CD4-positive, alpha-beta memory T cell (primary cell): ENCODE data around the gene ZFYVE28. TPM values are rescaled to one million over a fixed set of nuclear protein-coding genes. Genes with fewer than 3 reads are reported as not detected.

Experiments
- CTCF ChIA-PET: fragments of 350-600 bp; sonication (Branson Sonifier 250); formaldehyde crosslinking; loops from one replicate; lab custom pipeline; 2021; ENCODE audit warnings: inconsistent platforms; ENCODE audit not compliant: partially characterized antibody; lab: Charles Lee
- POLR2A ChIA-PET: fragments of 350-600 bp; sonication (Branson Sonifier 250); formaldehyde crosslinking; loops from one replicate; lab custom pipeline; 2021; ENCODE audit not compliant: partially characterized antibody; lab: Charles Lee
- DNase-seq, 5 donors: peaks; one replicate each; pipeline versions ENCODE4 v3.0.0 to v3.0.0-alpha.2; 2020 to 2022; ENCODE audit warnings: mixed read lengths in 1 of 5
- H3K27ac ChIP-seq: one replicate; pipeline ENCODE4 v1.7.0; 2013; ENCODE audit warnings: low read depth, low read length
- H3K27me3 ChIP-seq: 2 replicates; pipeline ENCODE4 v1.7.0; 2013; ENCODE audit warnings: mild to moderate bottlenecking, low read length, moderate library complexity; ENCODE audit not compliant: insufficient read depth
- H3K36me3 ChIP-seq: 2 replicates; pipeline ENCODE4 v1.7.0; 2013; ENCODE audit warnings: mild to moderate bottlenecking, low read length, moderate library complexity; ENCODE audit not compliant: insufficient read depth
- H3K4me1 ChIP-seq: 2 replicates; pipeline ENCODE4 v1.7.0; 2013; ENCODE audit warnings: mild to moderate bottlenecking, low read length, moderate library complexity; ENCODE audit not compliant: insufficient read depth
- H3K4me3 ChIP-seq, 2 donors: one replicate each; pipeline ENCODE4 v1.7.0; 2013; ENCODE audit warnings: low read length in 2 of 2, mild to moderate bottlenecking in 1 of 2
- H3K9me3 ChIP-seq, 2 donors: one replicate each; pipeline ENCODE4 v1.7.0; 2013; ENCODE audit warnings: low read length in 2 of 2, control low read depth in 1 of 2; ENCODE audit not compliant: control insufficient read depth in 1 of 2
- H3K27ac Mint-ChIP-seq, 7 donors: one replicate each; pipeline ENCODE4 v1.8.0; 2020 to 2021; ENCODE audit warnings: mixed read lengths in 7 of 7, mild to moderate bottlenecking in 6 of 7, inconsistent platforms in 3 of 7, moderate library complexity in 3 of 7
- H3K27me3 Mint-ChIP-seq, 2 donors: one replicate each; pipeline ENCODE4 v1.8.0; 2020 to 2021; ENCODE audit warnings: mixed read lengths in 2 of 2
- H3K36me3 Mint-ChIP-seq, 2 donors: one replicate each; pipeline ENCODE4 v1.8.0; 2020 to 2021; ENCODE audit warnings: mixed read lengths in 2 of 2, inconsistent platforms in 1 of 2, mild to moderate bottlenecking in 1 of 2
- H3K4me1 Mint-ChIP-seq, 4 donors: one replicate each; pipeline ENCODE4 v1.8.0; 2020 to 2021; ENCODE audit warnings: mixed read lengths in 4 of 4, mild to moderate bottlenecking in 1 of 4
- H3K4me3 Mint-ChIP-seq, 8 donors: one replicate each; pipeline ENCODE4 v1.8.0; 2020 to 2021; ENCODE audit warnings: mixed read lengths in 8 of 8, mild to moderate bottlenecking in 7 of 8, moderate library complexity in 6 of 8, inconsistent platforms in 3 of 8
- H3K9me3 Mint-ChIP-seq, 8 donors: one replicate each; pipeline ENCODE4 v1.8.0; 2020 to 2021; ENCODE audit warnings: mixed read lengths in 8 of 8, mild to moderate bottlenecking in 5 of 8, inconsistent platforms in 3 of 8, moderate library complexity in 1 of 8
- intact Hi-C: fragments of 100-400 bp; cut with micrococcal nuclease; formaldehyde crosslinking; loops from one replicate; pipeline ENCODE4 v1.15.1; 2023
- polyA plus RNA-seq, 2 donors: library from polyadenylated mRNA; unstranded; fragments of 300-500 nt; fragmentation: Illumina TruSeq; gene quantifications; one replicate each; pipeline ENCODE4 v1.2.3, GENCODE V29; 2021
- total RNA-seq, 2 experiments: library from RNA; stranded (reverse); gene quantifications; one replicate each; pipeline ENCODE4 v1.2.3, GENCODE V29; 2021

ZFYVE28 gene
- total and polyA plus RNA-seq, 4 experiments from 2014 or later = 13.1 to 31.8 (median 23.8) TPM

DNA sequence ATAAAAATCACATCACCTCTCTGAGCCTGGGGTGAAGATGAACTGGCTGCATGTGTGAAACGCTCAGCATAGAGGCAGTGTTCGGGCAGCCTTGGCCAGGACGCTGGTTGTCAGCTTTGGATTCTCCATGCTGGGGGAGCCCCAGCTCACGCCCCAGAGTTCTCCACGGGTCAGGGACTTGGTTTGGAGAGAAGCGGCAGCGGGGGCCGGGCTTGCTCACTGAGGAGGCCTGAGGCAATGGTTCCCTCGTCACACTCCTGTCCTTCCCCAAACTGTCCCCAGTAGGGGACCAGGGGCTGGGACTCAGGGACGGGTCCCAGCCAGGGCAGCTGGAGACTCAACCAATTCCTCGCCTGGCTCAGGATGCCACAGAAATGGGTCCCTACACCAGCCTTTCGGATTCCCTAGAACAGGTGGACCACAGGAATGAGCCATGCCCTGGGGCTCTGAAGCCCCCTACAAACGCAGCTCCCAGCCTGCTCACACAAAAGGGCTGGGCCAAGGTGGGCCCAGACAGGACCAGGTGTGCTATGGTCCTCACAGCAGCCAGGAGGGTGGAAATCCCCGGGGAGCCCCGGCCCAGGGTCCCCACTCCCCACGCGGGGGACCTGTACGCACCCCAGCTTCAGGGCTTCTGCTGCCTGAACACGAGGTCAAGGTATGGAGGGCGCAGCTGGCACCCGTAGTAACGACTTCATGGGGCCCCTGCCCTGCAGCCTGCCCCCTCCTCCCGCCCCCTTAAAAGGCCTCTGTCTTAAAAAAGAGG lies 157.9 kb downstream of the ZFYVE28 start:
- Histone ChIP-seq H3K27me3 (no peaks in the 10 kb centered on the region), H3K4me3 (peak overlapping the region; percentile 11 to 59), H3K36me3 (peaks cover 7% of the 10 kb centered on the region), H3K4me1 (peaks cover 48% of the 10 kb centered on the region), H3K27ac (peak overlapping the region; percentile 66), H3K9me3 (no peaks in the 10 kb centered on the region)
- Mint-ChIP-seq H3K27ac (peak overlapping the region in 5 of 7 donors; percentile 10 to 52 (median 42)), H3K4me3 (peak overlapping the region; percentile 59 to 82 (median 68)), H3K27me3 (no peaks in the 10 kb centered on the region), H3K4me1 (peaks cover 4 to 30% (median 7%) of the 10 kb centered on the region in 4 donors), H3K9me3 (no peaks in the 10 kb centered on the region), H3K36me3 (peaks cover 4 to 11% of the 10 kb centered on the region in 2 donors)
- no peak for DNase-seq
- ChIA-PET POLR2A (interaction anchor here (0.8 to 4.0 kb wide), 7 partner anchors 9 to 208 kb away, joined by 3 to 63 read pairs (median 5); partner anchors contain the start of genes HAUS3, POLN and RNF4), CTCF (no interaction called here)
- intact Hi-C loops = no loop called here

DNA sequence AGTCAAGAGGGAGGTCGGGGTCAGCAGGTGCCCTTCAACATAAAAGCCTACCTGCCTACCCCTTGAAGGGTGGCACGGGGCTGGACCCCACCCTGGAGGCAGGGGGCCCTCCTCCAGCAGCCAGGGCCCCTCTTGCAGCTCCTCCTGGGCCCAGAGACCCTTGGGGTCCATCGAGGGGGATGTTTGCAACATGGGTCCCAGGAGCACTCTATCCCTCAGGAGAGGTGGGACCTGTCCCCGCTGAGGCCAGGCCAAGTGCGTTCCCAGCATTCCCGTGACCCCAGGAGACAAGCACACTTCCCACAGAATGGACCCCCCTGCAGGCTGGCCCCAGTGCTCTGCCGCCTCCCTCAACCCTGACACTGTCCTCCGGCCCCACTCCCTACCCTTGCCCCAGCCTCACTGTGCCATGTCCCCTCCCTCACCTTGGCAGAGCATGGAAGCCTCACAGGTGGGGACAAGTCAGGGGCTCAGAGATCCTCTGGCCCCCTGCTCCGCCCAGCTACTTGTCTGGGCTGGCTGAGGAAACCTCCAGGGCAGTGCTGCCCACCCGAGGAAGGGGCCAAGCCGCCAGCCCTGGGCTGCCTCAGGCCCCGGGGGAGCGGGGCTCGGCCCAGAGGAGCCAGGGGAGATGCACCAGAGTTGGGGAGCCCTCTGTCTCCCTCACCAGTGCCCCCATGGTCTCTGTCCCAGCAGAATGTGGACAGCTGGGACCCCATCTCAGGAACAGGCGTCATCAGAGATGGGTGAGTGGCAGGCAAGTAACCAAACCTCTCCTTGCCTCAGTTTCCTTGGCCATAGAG lies 158.7 kb downstream of the ZFYVE28 start:
- Mint-ChIP-seq H3K4me3 (peak overlapping the region; percentile 52 to 82 (median 68)), H3K9me3 (no peaks in the 10 kb centered on the region), H3K27me3 (no peaks in the 10 kb centered on the region), H3K4me1 (peaks cover 4 to 32% (median 9%) of the 10 kb centered on the region in 4 donors), H3K27ac (peak overlapping the region in 4 of 7 donors; percentile 4 to 75 (median 34)), H3K36me3 (peaks cover 7 to 15% of the 10 kb centered on the region in 2 donors)
- peaks cover 11% of the 10 kb centered on the region for H3K36me3 ChIP-seq
- peak overlapping the region; percentile 66 for H3K27ac ChIP-seq
- intact Hi-C loops = no loop called here
- ChIA-PET POLR2A (interaction anchor here (0.8 to 4.0 kb wide), 8 partner anchors 8 to 209 kb away, joined by 3 to 63 read pairs (median 4); partner anchors contain the start of genes HAUS3, POLN and RNF4), CTCF (no interaction called here)
- no peaks in the 10 kb centered on the region for H3K9me3 ChIP-seq
- peak overlapping the region in 1 of 2 donors; percentile 28 for H3K4me3 ChIP-seq
- H3K4me1 ChIP-seq = peaks cover 48% of the 10 kb centered on the region
- H3K27me3 ChIP-seq = no peaks in the 10 kb centered on the region
- DNase-seq = no peak

DNA sequence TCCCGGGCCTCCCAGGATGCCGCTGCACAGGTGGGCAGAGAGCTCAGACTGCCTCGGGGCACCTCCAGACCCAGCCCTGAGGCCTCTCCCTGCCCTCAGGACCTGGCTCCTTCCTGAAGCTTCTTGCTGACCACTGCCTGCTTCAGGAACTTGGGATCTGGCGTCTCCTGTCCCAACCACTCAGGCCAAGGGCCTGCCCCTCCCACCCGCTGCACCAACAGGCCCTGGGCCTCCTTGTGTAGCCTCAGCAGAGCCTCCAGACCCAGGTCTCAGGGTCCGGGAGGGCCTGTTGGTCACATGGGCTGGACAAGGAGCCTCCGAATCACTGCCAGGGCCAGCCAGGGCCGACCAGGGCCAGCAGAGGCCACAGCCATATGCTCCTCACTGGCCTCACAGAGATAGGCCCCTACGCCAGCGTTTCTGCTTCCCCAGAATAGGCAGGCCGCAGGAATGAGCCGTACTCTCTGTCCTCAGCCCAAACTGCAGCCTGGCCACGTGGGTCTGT lies 159.4 kb downstream of the ZFYVE28 start:
- CTCF ChIA-PET = no interaction called here
- no peak overlapping the region for H3K4me3 ChIP-seq
- H3K4me1 ChIP-seq = peaks cover 48% of the 10 kb centered on the region
- no peak for DNase-seq
- Mint-ChIP-seq H3K36me3 (peaks cover 12 to 22% of the 10 kb centered on the region in 2 donors), H3K27ac (no peak overlapping the region), H3K4me3 (peak overlapping the region in 2 of 8 donors; percentile 13 to 31), H3K9me3 (no peaks in the 10 kb centered on the region), H3K27me3 (no peaks in the 10 kb centered on the region), H3K4me1 (peaks cover 5 to 37% (median 14%) of the 10 kb centered on the region in 4 donors)
- H3K27me3 ChIP-seq = no peaks in the 10 kb centered on the region
- H3K9me3 ChIP-seq = no peaks in the 10 kb centered on the region
- H3K36me3 ChIP-seq = peaks cover 18% of the 10 kb centered on the region
- intact Hi-C loops = no loop called here
- POLR2A ChIA-PET = interaction anchor here (1.2 to 2.2 kb wide), 2 partner anchors 207 to 209 kb away, joined by 3 to 8 read pairs; partner anchors contain the start of gene RNF4
- no peak overlapping the region for H3K27ac ChIP-seq

DNA sequence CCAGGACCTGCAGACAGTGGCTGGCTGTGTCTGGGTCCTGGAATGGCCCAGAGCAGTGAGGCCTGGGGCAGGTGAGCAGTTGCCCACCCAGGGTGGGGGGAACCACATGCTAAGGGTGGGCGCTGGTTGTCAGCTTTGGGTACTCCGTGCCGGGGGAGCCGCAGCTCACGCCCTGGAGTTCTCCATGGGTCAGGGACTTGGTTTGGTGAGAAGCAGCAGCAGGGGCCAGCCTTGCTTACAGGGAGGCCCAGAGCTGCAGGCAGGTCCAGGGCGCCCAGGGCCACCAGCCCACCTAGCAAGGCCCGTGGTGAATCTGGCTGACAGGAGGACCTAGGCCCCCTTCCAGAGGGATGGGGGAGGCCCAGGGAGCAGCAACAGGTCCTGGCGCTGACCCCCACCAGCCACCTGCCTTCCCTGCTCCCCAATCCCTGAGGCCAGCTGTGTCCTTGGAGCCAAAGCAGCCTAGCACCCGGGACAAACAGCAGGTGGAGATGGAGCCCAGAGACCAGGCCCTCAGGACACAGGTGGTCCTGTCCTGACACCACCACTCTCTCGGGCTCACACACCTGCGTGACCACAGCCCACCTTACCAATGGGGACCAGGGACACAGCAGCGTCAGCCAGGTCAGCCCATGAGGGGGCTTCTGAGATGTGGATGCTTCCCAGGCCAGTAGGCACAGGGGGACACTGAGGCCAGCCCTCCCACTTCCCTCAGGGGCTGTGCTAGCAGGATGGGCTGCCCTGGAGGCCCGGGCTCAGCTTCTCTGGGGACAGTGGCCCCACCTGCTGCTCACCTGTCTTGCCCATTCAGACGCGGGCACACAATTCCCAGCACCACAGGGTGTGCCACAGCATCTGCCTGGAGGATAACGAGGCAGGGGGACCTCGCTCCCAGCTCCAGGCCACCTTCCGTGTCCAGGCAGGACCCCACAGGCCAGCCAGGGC lies 160.1 kb downstream of the ZFYVE28 start:
- Mint-ChIP-seq H3K4me3 (no peak overlapping the region), H3K4me1 (peaks cover 5 to 30% (median 14%) of the 10 kb centered on the region in 4 donors), H3K9me3 (no peaks in the 10 kb centered on the region), H3K36me3 (peaks cover 17 to 24% of the 10 kb centered on the region in 2 donors), H3K27me3 (no peaks in the 10 kb centered on the region), H3K27ac (peak overlapping the region in 2 of 7 donors; percentile 29 to 72)
- peaks cover 43% of the 10 kb centered on the region for H3K4me1 ChIP-seq
- no peak overlapping the region for H3K4me3 ChIP-seq
- peaks cover 24% of the 10 kb centered on the region for H3K36me3 ChIP-seq
- ChIA-PET POLR2A (interaction anchor here (1.0 to 1.4 kb wide), 3 partner anchors 17 to 161 kb away, joined by 3 to 4 read pairs (median 4); partner anchors contain the start of gene CFAP99), CTCF (no interaction called here)
- H3K27ac ChIP-seq = no peak overlapping the region
- intact Hi-C loops = no loop called here
- peak in 1 of 5 donors; percentile 24 for DNase-seq
- no peaks in the 10 kb centered on the region for H3K27me3 ChIP-seq
- no peaks in the 10 kb centered on the region for H3K9me3 ChIP-seq

DNA sequence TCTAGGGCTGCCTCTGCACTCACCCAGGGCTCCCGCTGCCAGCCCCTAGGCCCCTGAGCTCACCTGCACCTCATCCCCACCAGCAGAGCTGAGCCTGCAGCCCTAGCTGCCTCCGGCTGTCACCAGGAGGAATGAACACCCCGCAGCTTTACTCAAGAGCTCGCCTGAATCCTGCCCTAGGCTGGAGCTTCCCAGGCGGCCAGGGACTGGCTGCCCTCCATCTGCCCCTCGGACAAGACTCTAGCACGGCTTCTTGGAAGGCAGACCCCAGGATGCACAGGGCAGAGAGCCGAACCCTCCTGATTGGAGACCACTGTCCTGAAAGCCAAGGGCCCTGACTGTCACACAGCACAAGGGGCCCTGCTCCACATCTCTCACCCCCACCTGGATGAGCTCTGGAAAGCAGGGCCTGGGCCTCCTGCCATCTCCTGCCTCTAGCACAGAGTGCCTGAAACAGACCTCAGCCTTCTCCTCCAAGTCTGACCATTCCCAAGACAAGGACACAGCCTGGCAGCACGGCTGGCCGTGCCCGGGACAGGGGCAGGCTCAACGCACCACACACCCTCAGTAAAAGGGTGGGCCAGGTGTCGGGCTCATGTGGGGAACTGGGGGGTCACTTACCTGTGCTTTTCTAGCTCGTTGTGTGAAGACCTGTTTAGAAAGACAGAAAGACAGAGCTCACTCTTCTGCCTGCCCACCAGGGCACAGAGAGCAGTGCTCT lies 160.9 kb downstream of the ZFYVE28 start:
- POLR2A ChIA-PET = interaction anchor here (1.0 to 1.4 kb wide), 4 partner anchors 15 to 162 kb away, joined by 3 to 4 read pairs (median 4); partner anchors contain the start of gene CFAP99
- DNase-seq = peak in 1 of 5 donors; percentile 26
- H3K27ac Mint-ChIP-seq = peak overlapping the region in 4 of 7 donors; percentile 59 to 83 (median 76)

DNA sequence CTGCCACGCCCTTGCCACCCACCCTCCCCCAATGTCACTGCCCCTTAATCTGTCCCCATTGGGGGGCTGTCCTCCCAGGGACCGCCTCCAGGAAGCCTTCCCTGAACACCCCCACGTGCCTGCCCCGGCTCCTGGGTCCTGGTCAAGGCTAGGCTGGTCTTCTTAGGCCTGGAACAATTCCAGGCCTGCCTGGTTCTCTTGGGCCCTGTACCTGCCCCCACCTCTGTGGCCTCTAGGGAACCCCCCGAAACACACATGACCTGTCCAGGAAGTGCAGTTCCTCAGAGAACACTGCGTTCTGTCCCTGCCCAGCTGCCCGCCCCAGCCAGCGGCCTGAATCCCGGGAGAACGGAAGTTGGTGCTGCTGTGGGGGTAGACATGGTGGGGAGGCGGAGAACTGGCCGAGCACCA lies 161.7 kb downstream of the ZFYVE28 start:
- Mint-ChIP-seq H3K27me3 (no peaks in the 10 kb centered on the region), H3K36me3 (peaks cover 17 to 31% of the 10 kb centered on the region in 2 donors), H3K4me1 (peaks cover 8 to 27% (median 12%) of the 10 kb centered on the region in 4 donors), H3K27ac (peak overlapping the region in 4 of 7 donors; percentile 7 to 81 (median 50)), H3K4me3 (peak overlapping the region in 1 of 8 donors; percentile 4), H3K9me3 (no peaks in the 10 kb centered on the region)
- Histone ChIP-seq H3K9me3 (no peaks in the 10 kb centered on the region), H3K4me3 (no peak overlapping the region), H3K36me3 (peaks cover 29% of the 10 kb centered on the region), H3K27me3 (no peaks in the 10 kb centered on the region), H3K27ac (no peak overlapping the region), H3K4me1 (peaks cover 35% of the 10 kb centered on the region)
- ChIA-PET POLR2A (interaction anchor here (1.0 kb wide), 1 partner anchor 14 kb away, joined by 3 read pairs; no protein-coding TSS in a partner anchor), CTCF (no interaction called here)
- DNase-seq = peak in 1 of 5 donors; percentile 32
- intact Hi-C loops = no loop called here

More for the DNA sequence above, 160.9 kb downstream of the ZFYVE28 start:
- H3K9me3 Mint-ChIP-seq = no peaks in the 10 kb centered on the region
- Histone ChIP-seq H3K9me3 (no peaks in the 10 kb centered on the region), H3K36me3 (peaks cover 29% of the 10 kb centered on the region), H3K27ac (no peak overlapping the region), H3K4me3 (no peak overlapping the region), H3K27me3 (no peaks in the 10 kb centered on the region), H3K4me1 (peaks cover 35% of the 10 kb centered on the region)
- no peak overlapping the region for H3K4me3 Mint-ChIP-seq
- CTCF ChIA-PET = no interaction called here
- no peaks in the 10 kb centered on the region for H3K27me3 Mint-ChIP-seq
- peaks cover 8 to 27% (median 14%) of the 10 kb centered on the region in 4 donors for H3K4me1 Mint-ChIP-seq
- intact Hi-C loops = no loop called here
- peaks cover 17 to 27% of the 10 kb centered on the region in 2 donors for H3K36me3 Mint-ChIP-seq
